Central memory CD8-positive, alpha-beta T cell (primary cell): Measurements from ENCODE around the gene PDK3.

Experiments
- ATAC-seq: fragments of 150-1000 bp; cut with Tn5 transposase; replicated peaks from 2 replicates; pipeline ENCODE4 v1.10.0; 2022; ENCODE audit warnings: mild to moderate bottlenecking, moderate FRiP score, moderate number of reproducible peaks; ENCODE audit not compliant: poor library complexity, severe bottlenecking; ENCODE audit errors: extremely low read depth
- DNase-seq, 2 donors: peaks; one replicate each; pipeline ENCODE4 v3.0.0; 2021; ENCODE audit warnings: low spot score in 2 of 2
- H3K27ac Mint-ChIP-seq: one replicate; pipeline ENCODE4 v1.8.0; 2022; ENCODE audit warnings: low read depth, mild to moderate bottlenecking, moderate library complexity, mixed read lengths
- H3K27me3 Mint-ChIP-seq: one replicate; pipeline ENCODE4 v1.8.0; 2022; ENCODE audit warnings: mixed read lengths
- H3K36me3 Mint-ChIP-seq: one replicate; pipeline ENCODE4 v1.8.0; 2022; ENCODE audit warnings: mild to moderate bottlenecking, moderate library complexity, mixed read lengths; ENCODE audit not compliant: insufficient read depth
- H3K4me1 Mint-ChIP-seq: one replicate; pipeline ENCODE4 v1.8.0; 2022; ENCODE audit warnings: mixed read lengths
- H3K4me3 Mint-ChIP-seq: one replicate; pipeline ENCODE4 v1.8.0; 2022; ENCODE audit warnings: mild to moderate bottlenecking, moderate library complexity, mixed read lengths
- H3K9me3 Mint-ChIP-seq: one replicate; pipeline ENCODE4 v1.8.0; 2022; ENCODE audit warnings: mixed read lengths

Gene PDK3

GRCh38 chrX:24485976-24486680, 21.0 kb downstream of the PDK3 start:
- Mint-ChIP-seq H3K27ac (peak overlapping the region; percentile 71), H3K36me3 (no peaks in the 10 kb centered on the region), H3K4me3 (no peak overlapping the region), H3K9me3 (no peaks in the 10 kb centered on the region), H3K27me3 (no peaks in the 10 kb centered on the region), H3K4me1 (peaks cover 6% of the 10 kb centered on the region)
- DNase-seq (no peak), ATAC-seq (no peak)

- no peaks in the 10 kb centered on the region for H3K27me3 Mint-ChIP-seq
- no peak for DNase-seq
- H3K4me3 Mint-ChIP-seq, result no peak overlapping the region
- H3K9me3 Mint-ChIP-seq, result no peaks in the 10 kb centered on the region
- no peaks in the 10 kb centered on the region for H3K36me3 Mint-ChIP-seq
- no peak for ATAC-seq
- no peak overlapping the region for H3K27ac Mint-ChIP-seq
- no peaks in the 10 kb centered on the region for H3K4me1 Mint-ChIP-seq
Observed at GRCh38 chrX:24487571-24487970, 22.5 kb downstream of the PDK3 start.

DNA sequence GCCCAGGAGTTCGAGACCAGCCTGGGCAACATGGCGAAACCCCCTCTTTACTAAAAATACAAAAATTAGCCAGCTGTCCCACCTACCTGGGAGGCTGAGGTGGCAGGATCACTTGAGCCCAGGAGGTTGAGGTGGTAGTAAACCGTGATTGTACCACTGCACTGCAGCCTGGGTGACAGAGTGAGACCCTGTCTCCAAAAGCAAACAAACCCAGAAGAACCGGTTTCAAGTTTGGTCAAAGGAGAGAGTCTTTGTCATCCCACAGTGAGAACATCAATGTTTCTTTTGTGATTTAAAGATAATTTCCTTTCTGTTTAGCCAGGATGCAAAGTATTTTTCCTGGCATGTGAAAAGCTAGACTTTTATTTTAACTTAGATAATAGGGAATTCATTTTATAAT, 26.7 kb downstream of the PDK3 start:
- H3K4me1 Mint-ChIP-seq, result peaks cover 6% of the 10 kb centered on the region
- no peak overlapping the region for H3K4me3 Mint-ChIP-seq
- no peaks in the 10 kb centered on the region for H3K27me3 Mint-ChIP-seq
- DNase-seq, result no peak
- H3K27ac Mint-ChIP-seq, result no peak overlapping the region
- no peaks in the 10 kb centered on the region for H3K9me3 Mint-ChIP-seq
- H3K36me3 Mint-ChIP-seq, result peaks cover 3% of the 10 kb centered on the region
- ATAC-seq, result no peak

- H3K9me3 Mint-ChIP-seq, result no peaks in the 10 kb centered on the region
- H3K4me3 Mint-ChIP-seq, result no peak overlapping the region
Observed at GRCh38 chrX:24493740-24494581, 28.9 kb downstream of the PDK3 start.

GRCh38 chrX:24494647-24495075, 29.6 kb downstream of the PDK3 start:
- Mint-ChIP-seq H3K9me3 (no peaks in the 10 kb centered on the region), H3K27me3 (no peaks in the 10 kb centered on the region), H3K4me1 (peaks cover 13% of the 10 kb centered on the region), H3K4me3 (no peak overlapping the region), H3K36me3 (peaks cover 3% of the 10 kb centered on the region), H3K27ac (no peak overlapping the region)
- ATAC-seq (no peak), DNase-seq (no peak)

More at GRCh38 chrX:24493740-24494581, 28.9 kb downstream of the PDK3 start:
- Mint-ChIP-seq H3K27ac (peak overlapping the region; percentile 53), H3K27me3 (no peaks in the 10 kb centered on the region), H3K36me3 (peaks cover 3% of the 10 kb centered on the region), H3K4me1 (peaks cover 13% of the 10 kb centered on the region)
- ATAC-seq (no peak), DNase-seq (no peak)

- ATAC-seq, result no peak
- peaks cover 3% of the 10 kb centered on the region for H3K36me3 Mint-ChIP-seq
- H3K4me1 Mint-ChIP-seq, result peaks cover 13% of the 10 kb centered on the region
Observed at GRCh38 chrX:24495700-24496099, 30.6 kb downstream of the PDK3 start.

GRCh38 chrX:24498181-24498580, 33.1 kb downstream of the PDK3 start:
- ATAC-seq (peak; percentile 60), DNase-seq (no peak)
- Mint-ChIP-seq H3K27me3 (no peaks in the 10 kb centered on the region), H3K9me3 (no peaks in the 10 kb centered on the region), H3K27ac (peak overlapping the region; percentile 62), H3K4me3 (peak overlapping the region; percentile 18), H3K36me3 (peaks cover 12% of the 10 kb centered on the region), H3K4me1 (peaks cover 9% of the 10 kb centered on the region)

More at GRCh38 chrX:24495700-24496099, 30.6 kb downstream of the PDK3 start:
- Mint-ChIP-seq H3K4me3 (no peak overlapping the region), H3K27me3 (no peaks in the 10 kb centered on the region), H3K9me3 (no peaks in the 10 kb centered on the region), H3K27ac (peak overlapping the region; percentile 66)
- no peak for DNase-seq

DNA sequence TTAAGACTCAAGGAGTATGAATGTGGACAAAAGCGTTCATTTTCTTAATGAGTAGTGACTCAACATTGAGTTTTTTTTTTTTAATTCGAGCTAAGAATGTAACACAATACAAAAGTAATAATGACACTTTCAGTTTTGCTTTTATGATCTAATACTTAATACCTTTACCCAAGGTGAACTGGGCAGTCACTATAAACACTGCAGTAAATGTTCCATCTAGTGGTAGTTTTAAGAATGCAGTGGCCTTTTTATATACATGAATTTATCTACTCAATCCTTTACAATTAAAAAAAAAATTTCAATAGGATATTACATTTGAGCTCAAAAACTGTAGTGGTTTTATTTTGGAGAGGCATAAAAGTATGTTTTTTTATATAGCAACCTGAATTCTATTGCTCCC, 33.9 kb downstream of the PDK3 start:
- ATAC-seq, result peak; percentile 95
- no peaks in the 10 kb centered on the region for H3K9me3 Mint-ChIP-seq
- H3K36me3 Mint-ChIP-seq, result peaks cover 12% of the 10 kb centered on the region
- H3K27ac Mint-ChIP-seq, result peak overlapping the region; percentile 62
- H3K27me3 Mint-ChIP-seq, result no peaks in the 10 kb centered on the region
- DNase-seq, result no peak
- H3K4me1 Mint-ChIP-seq, result peaks cover 7% of the 10 kb centered on the region
- peak overlapping the region; percentile 18 for H3K4me3 Mint-ChIP-seq

GRCh38 chrX:24506082-24506481, 41.0 kb downstream of the PDK3 start:
- no peak overlapping the region for H3K27ac Mint-ChIP-seq
- ATAC-seq (no peak), DNase-seq (no peak)

DNA sequence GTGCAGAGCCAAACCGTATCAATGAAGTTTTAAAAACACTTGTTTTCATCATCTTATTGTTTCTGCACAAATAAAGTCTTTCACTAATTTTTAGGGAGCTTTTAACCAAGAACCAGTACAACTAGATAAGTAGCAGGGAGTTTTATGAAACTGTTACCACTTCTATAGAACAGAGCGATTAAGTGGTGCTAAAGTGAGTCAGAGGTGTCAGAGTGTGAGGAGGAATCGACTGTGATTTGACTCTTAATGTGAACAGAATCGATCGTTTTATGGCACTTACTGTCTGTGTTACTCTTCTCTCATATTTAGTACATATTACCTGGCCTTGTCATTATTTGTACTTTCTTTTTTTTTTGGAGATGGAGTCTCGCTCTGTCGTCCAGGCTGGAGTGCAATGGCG, 43.3 kb downstream of the PDK3 start:
- no peaks in the 10 kb centered on the region for H3K4me1 Mint-ChIP-seq
- no peak for ATAC-seq
- H3K9me3 Mint-ChIP-seq, result no peaks in the 10 kb centered on the region
- H3K36me3 Mint-ChIP-seq, result peaks cover 14% of the 10 kb centered on the region
- DNase-seq, result no peak
- H3K27ac Mint-ChIP-seq, result no peak overlapping the region
- no peaks in the 10 kb centered on the region for H3K27me3 Mint-ChIP-seq
- H3K4me3 Mint-ChIP-seq, result no peak overlapping the region

More at GRCh38 chrX:24506082-24506481, 41.0 kb downstream of the PDK3 start:
- Mint-ChIP-seq H3K9me3 (no peaks in the 10 kb centered on the region), H3K4me1 (no peaks in the 10 kb centered on the region), H3K4me3 (no peak overlapping the region), H3K36me3 (peaks cover 23% of the 10 kb centered on the region), H3K27me3 (no peaks in the 10 kb centered on the region)

DNA sequence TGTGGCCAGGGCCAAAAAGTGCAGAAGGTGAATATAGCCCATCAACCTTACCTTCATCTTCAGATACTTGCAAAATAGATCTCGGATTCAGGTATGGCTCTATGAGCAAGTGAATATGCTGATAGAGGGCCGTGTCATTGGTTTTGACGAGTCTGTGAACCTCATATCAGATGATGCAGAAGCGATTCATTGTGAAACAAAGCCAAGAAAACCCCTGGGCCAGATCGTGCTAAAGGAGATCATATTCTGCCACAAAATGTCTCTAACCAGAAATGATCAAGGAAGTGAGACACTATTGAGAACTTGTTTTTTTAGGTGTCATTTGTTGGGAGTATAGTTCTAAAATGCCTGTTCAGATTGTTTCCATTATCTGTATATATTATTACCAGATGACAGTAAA, 48.3 kb downstream of the PDK3 start:
- no peak overlapping the region for H3K4me3 Mint-ChIP-seq
- no peaks in the 10 kb centered on the region for H3K4me1 Mint-ChIP-seq
- peaks cover 7% of the 10 kb centered on the region for H3K36me3 Mint-ChIP-seq
- DNase-seq, result no peak
- no peaks in the 10 kb centered on the region for H3K9me3 Mint-ChIP-seq
- no peak overlapping the region for H3K27ac Mint-ChIP-seq
- no peaks in the 10 kb centered on the region for H3K27me3 Mint-ChIP-seq
- no peak for ATAC-seq

DNA sequence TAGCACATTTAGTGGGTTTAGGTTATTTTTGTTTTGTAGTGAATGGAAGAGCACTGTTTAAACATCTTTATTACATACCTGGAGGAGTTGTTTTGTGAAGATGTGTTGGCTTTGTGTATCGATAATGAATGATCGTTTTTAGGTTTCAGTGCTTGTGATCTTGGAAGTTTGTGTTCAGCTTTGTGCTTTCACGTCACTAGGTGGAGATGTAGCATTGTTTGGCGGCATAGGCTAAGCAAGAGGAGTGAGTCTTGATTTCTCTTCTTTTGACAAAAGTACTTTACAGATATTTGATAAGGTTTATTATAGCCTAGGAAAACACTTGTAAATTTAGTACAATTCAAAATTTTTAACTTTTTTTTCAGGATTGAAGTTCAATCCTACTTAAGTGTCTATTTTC, 50.4 kb downstream of the PDK3 start:
- Mint-ChIP-seq H3K4me3 (no peak overlapping the region), H3K27ac (no peak overlapping the region), H3K9me3 (no peaks in the 10 kb centered on the region), H3K27me3 (no peaks in the 10 kb centered on the region), H3K36me3 (peaks cover 12% of the 10 kb centered on the region), H3K4me1 (no peaks in the 10 kb centered on the region)
- no peak for DNase-seq
- no peak for ATAC-seq

GRCh38 chrX:24520472-24520871, 55.4 kb downstream of the PDK3 start:
- no peak for ATAC-seq
- no peak overlapping the region for H3K27ac Mint-ChIP-seq
- no peaks in the 10 kb centered on the region for H3K27me3 Mint-ChIP-seq
- H3K9me3 Mint-ChIP-seq, result no peaks in the 10 kb centered on the region
- DNase-seq, result no peak
- H3K4me1 Mint-ChIP-seq, result no peaks in the 10 kb centered on the region
- peaks cover 13% of the 10 kb centered on the region for H3K36me3 Mint-ChIP-seq
- no peak overlapping the region for H3K4me3 Mint-ChIP-seq
